Neural crest cell (in vitro differentiated cells): ENCODE data around the gene SERPINA5. TPM values are rescaled to one million over a fixed set of nuclear protein-coding genes. Genes with fewer than 3 reads are reported as not detected.

ENCODE experiments used
- DNase-seq: peaks from one replicate; pipeline ENCODE4 v3.0.0; 2021; ENCODE audit warnings: low read depth, mixed read lengths, low spot score
- H3K27ac Mint-ChIP-seq: one replicate; pipeline ENCODE4 v1.8.0; 2021; ENCODE audit warnings: mild to moderate bottlenecking, mixed read lengths; ENCODE audit not compliant: unreplicated experiment
- H3K27me3 Mint-ChIP-seq: 2 replicates; pipeline ENCODE4 v1.8.0; 2021; ENCODE audit warnings: low read depth, mild to moderate bottlenecking, mixed read lengths
- H3K36me3 Mint-ChIP-seq: 2 replicates; pipeline ENCODE4 v1.8.0; 2021; ENCODE audit warnings: low read depth, mild to moderate bottlenecking, mixed read lengths
- H3K4me1 Mint-ChIP-seq: 2 replicates; pipeline ENCODE4 v1.8.0; 2021; ENCODE audit warnings: mixed read lengths
- H3K4me3 Mint-ChIP-seq: one replicate; pipeline ENCODE4 v1.8.0; 2021; ENCODE audit warnings: mild to moderate bottlenecking, mixed read lengths
- H3K9me3 Mint-ChIP-seq: 2 replicates; pipeline ENCODE4 v1.8.0; 2021; ENCODE audit warnings: mixed read lengths
- total RNA-seq: library from RNA; stranded (reverse); gene quantifications from 2 replicates; pipeline ENCODE4 v1.2.1, GENCODE V29; 2021
- TF ChIP-seq, protein P1 (sequence below): fragments of 200-600 bp; sonication (generic); conservative IDR thresholded peaks from 2 replicates; pipeline ENCODE4 v1.5.0; 2021; ENCODE audit warnings: antibody characterized with exemption, mild to moderate bottlenecking

The SERPINA5 gene
- total RNA-seq, 1 donor from 2014 or later: 1.0 TPM

GRCh38 chr14:94640721-94641631, 59.8 kb downstream of the SERPINA5 start:
- Mint-ChIP-seq H3K9me3 (peaks cover 2% of the 10 kb centered on the region), H3K27ac (no peak overlapping the region), H3K4me3 (no peak overlapping the region), H3K36me3 (no peaks in the 10 kb centered on the region), H3K27me3 (peaks cover 10% of the 10 kb centered on the region), H3K4me1 (peaks cover 4% of the 10 kb centered on the region)
- TF ChIP-seq, protein P1, sequence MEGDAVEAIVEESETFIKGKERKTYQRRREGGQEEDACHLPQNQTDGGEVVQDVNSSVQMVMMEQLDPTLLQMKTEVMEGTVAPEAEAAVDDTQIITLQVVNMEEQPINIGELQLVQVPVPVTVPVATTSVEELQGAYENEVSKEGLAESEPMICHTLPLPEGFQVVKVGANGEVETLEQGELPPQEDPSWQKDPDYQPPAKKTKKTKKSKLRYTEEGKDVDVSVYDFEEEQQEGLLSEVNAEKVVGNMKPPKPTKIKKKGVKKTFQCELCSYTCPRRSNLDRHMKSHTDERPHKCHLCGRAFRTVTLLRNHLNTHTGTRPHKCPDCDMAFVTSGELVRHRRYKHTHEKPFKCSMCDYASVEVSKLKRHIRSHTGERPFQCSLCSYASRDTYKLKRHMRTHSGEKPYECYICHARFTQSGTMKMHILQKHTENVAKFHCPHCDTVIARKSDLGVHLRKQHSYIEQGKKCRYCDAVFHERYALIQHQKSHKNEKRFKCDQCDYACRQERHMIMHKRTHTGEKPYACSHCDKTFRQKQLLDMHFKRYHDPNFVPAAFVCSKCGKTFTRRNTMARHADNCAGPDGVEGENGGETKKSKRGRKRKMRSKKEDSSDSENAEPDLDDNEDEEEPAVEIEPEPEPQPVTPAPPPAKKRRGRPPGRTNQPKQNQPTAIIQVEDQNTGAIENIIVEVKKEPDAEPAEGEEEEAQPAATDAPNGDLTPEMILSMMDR: no peak
- no peak for DNase-seq

DNA sequence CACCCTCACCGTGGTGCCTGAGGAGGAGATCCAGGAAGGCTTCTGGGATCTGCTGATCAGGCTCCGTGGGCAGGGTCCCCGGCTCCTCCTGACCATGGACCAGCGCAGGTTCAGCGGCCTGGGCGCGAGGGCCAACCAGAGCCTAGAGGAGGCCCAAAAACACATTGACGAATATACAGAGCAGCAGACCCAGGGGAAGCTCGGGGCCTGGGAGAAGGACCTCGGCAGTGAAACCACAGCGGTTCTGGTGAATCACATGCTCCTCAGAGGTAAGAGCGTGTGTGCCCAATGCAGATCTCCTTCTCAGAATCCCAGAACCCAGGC, 60.4 kb downstream of the SERPINA5 start:
- H3K4me3 Mint-ChIP-seq: no peak overlapping the region
- H3K9me3 Mint-ChIP-seq: peaks cover 4% of the 10 kb centered on the region
- no peak overlapping the region for H3K27ac Mint-ChIP-seq
- no peaks in the 10 kb centered on the region for H3K36me3 Mint-ChIP-seq
- no peak for DNase-seq
- TF ChIP-seq, protein P1: no peak
- peaks cover 4% of the 10 kb centered on the region for H3K4me1 Mint-ChIP-seq
- peaks cover 10% of the 10 kb centered on the region for H3K27me3 Mint-ChIP-seq

Other genes starting within 250 kb of the SERPINA5 start
- gene SERPINA2, start 214.7 kb upstream of the SERPINA5 start, total RNA-seq: not detected in 2 replicates
- gene SERPINA1, start 192.8 kb upstream of the SERPINA5 start, total RNA-seq: not detected in 2 replicates
- gene SERPINA11, start 128.6 kb upstream of the SERPINA5 start, total RNA-seq: not detected in 2 replicates
- gene SERPINA9, start 105.2 kb upstream of the SERPINA5 start, total RNA-seq: not detected in 2 replicates
- not detected in 2 replicates for gene SERPINA12, start 72.0 kb upstream of the SERPINA5 start, total RNA-seq
- gene SERPINA4, start 20.0 kb upstream of the SERPINA5 start, total RNA-seq: not detected in 2 replicates
- not detected in 2 replicates for gene SERPINA3, start 31.0 kb downstream of the SERPINA5 start, total RNA-seq
- not detected in 2 replicates for gene GSC, start 188.7 kb downstream of the SERPINA5 start, total RNA-seq